Stomach (tissue), 9 donors: Measurements from ENCODE around the gene CERS6. TPM values are rescaled to one million over a fixed set of nuclear protein-coding genes. Genes with fewer than 3 reads are reported as not detected.

Experiments
- DNase-seq, 2 donors: peaks; one replicate each; pipeline versions ENCODE4 v3.0.0 to v3.0.0-alpha.2; 2013 to 2019
- H3K27ac ChIP-seq, 5 donors: fragments of 200-600 bp in 4 of 5; sonication (generic) in 4 of 5; one replicate each; pipeline ENCODE4 v1.5.1; 2013 to 2019; ENCODE audit warnings: mild to moderate bottlenecking in 1 of 5, moderate library complexity in 1 of 5
- H3K27me3 ChIP-seq, 3 donors: fragments of 200-600 bp; sonication (generic); one replicate each; pipeline ENCODE4 v1.5.1; 2017 to 2019; ENCODE audit warnings: mixed run types in 1 of 3
- H3K36me3 ChIP-seq, 4 donors: fragments of 200-600 bp; sonication (generic); 1 replicate in 3 of 4; 2 replicates in 1 of 4; pipeline ENCODE4 v1.5.1; 2016 to 2019
- H3K4me1 ChIP-seq, 4 donors: fragments of 200-600 bp; sonication (generic); one replicate each; pipeline ENCODE4 v1.5.1; 2016 to 2019
- H3K4me3 ChIP-seq, 4 donors: fragments of 200-600 bp; sonication (generic) in 3 of 4; one replicate each; pipeline ENCODE4 v1.5.1; 2016 to 2019; ENCODE audit warnings: mild to moderate bottlenecking in 1 of 4
- H3K9me3 ChIP-seq, 4 donors: fragments of 200-600 bp; sonication (generic); one replicate each; pipeline ENCODE4 v1.5.1; 2016 to 2019
- EP300 ChIP-seq: sonication (generic); formaldehyde crosslinking; IDR thresholded peaks from one replicate; pipeline ENCODE4 v1.6.1; 2017; ENCODE audit warnings: antibody characterized with exemption
- POLR2A ChIP-seq, 4 donors: fragments of 450-650 bp; IDR thresholded peaks; one replicate each; pipeline ENCODE4 v1.6.1; 2016; ENCODE audit warnings: antibody characterized with exemption in 4 of 4, control low read depth in 2 of 4, mild to moderate bottlenecking in 1 of 4, moderate library complexity in 1 of 4
- POLR2AphosphoS5 ChIP-seq, 3 donors: sonication (generic); formaldehyde crosslinking; IDR thresholded peaks; one replicate each; pipeline ENCODE4 v1.6.1; 2016; ENCODE audit warnings: antibody characterized with exemption in 3 of 3
- WGBS, 5 donors: extraction: QIAGEN DNeasy Blood & Tissue Kit in 3 of 5; methylation state at CpG; one replicate each; pipeline versions ENCODE4 v1.1.5 to v1.1.7; 2013 to 2018; 5-methylcytosine and 5-hydroxymethylcytosine counted together
- intact Hi-C: fragments of 100-400 bp; cut with DNase I; formaldehyde crosslinking; loops from one replicate; pipeline ENCODE4 v1.15.1; 2023; ENCODE audit warnings: low total_unique reads
- polyA plus RNA-seq, 3 donors: library from polyadenylated mRNA; stranded (reverse); fragments of 200-250 nt; gene quantifications; one replicate each; pipeline ENCODE4 v1.2.3, GENCODE V29; 2013
- total RNA-seq, 5 donors: library from RNA; depleted of rRNA; stranded (reverse); fragments of >200 nt; gene quantifications; one replicate each; pipeline versions ENCODE4 v1.1.0 to v1.2.3, GENCODE V29; 2014 to 2016
- TF ChIP-seq, protein P1 (sequence below), 7 experiments: fragments of 450-650 bp in 4 of 7; fragments of 200-600 bp in 3 of 7; sonication (generic) in 3 of 7; IDR thresholded peaks; one replicate each; pipeline ENCODE4 v1.5.1; 2016 to 2019; ENCODE audit warnings: antibody characterized with exemption in 7 of 7, control low read depth in 2 of 7, mild to moderate bottlenecking in 1 of 7
- donor health status: healthy with polysubstance abuse.
- donor health status: Bipolar disorder and iron deficiency.
- donor health status: healthy.

CERS6 gene
- total and polyA plus RNA-seq, 8 donors = 4.0 to 102 (median 53.2) TPM

DNA sequence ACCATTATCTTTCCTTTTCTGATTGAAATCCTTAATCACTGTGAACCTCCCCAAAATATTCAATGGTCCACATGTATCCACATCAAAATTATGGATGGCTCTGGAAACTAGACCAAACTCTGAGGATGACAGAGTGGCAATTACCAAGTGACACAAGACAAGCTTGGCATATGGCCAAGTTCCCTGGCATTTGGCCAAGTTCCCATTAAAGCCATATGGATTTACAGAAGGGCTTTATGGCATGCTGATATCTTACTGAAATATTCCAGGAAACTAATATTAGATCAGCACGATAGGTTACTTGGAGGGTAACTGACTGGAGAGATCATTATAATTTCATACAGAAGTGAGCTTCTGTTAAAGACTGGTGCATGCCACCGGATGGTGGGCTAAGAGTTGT lies 21.9 kb upstream of the CERS6 start:
- peak; percentile 52 to 59 for DNase-seq
- 45 to 61% (median 55%) methylated on average over 2 of the region's 2 CpGs for WGBS, 5 donors
- TF ChIP-seq, protein P1, sequence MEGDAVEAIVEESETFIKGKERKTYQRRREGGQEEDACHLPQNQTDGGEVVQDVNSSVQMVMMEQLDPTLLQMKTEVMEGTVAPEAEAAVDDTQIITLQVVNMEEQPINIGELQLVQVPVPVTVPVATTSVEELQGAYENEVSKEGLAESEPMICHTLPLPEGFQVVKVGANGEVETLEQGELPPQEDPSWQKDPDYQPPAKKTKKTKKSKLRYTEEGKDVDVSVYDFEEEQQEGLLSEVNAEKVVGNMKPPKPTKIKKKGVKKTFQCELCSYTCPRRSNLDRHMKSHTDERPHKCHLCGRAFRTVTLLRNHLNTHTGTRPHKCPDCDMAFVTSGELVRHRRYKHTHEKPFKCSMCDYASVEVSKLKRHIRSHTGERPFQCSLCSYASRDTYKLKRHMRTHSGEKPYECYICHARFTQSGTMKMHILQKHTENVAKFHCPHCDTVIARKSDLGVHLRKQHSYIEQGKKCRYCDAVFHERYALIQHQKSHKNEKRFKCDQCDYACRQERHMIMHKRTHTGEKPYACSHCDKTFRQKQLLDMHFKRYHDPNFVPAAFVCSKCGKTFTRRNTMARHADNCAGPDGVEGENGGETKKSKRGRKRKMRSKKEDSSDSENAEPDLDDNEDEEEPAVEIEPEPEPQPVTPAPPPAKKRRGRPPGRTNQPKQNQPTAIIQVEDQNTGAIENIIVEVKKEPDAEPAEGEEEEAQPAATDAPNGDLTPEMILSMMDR (IDR thresholded peaks at IDR 0.05) = no peak
- TF ChIP-seq EP300 (no peak), POLR2A (IDR thresholded peaks at IDR 0.05) (no peak), POLR2AphosphoS5 (IDR thresholded peaks at IDR 0.05) (no peak)

DNA sequence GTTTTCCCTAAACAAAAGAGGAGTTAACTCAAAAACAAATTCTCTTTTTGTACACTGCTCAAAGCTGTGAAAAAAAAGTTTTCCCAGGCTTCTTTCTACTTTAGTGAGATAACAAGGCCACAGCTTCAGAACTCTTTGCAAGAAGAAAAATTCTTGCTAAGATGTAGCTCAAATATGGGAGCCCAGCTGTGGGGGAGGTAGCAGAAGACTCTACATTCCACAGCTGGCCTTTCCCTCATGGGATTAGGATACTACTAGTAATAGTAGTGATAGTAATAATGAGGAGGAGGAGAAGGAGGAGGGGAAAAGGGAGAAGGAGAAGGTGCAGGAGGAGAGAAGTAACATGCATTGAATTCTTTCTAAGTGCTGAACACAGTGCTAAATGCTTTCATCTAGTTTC lies 19.2 kb upstream of the CERS6 start:
- Histone ChIP-seq H3K27me3 (no peaks in the 10 kb centered on the region), H3K36me3 (no peaks in the 10 kb centered on the region), H3K4me3 (no peak overlapping the region), H3K27ac (no peak overlapping the region), H3K4me1 (peaks cover 0 to 7% (median 5%) of the 10 kb centered on the region in 4 donors), H3K9me3 (no peaks in the 10 kb centered on the region)
- intact Hi-C loops = no loop called here
- no peak for TF ChIP-seq EP300
- no peak for DNase-seq

More for the DNA sequence above, 21.9 kb upstream of the CERS6 start:
- Histone ChIP-seq H3K9me3 (no peaks in the 10 kb centered on the region), H3K27ac (no peak overlapping the region), H3K4me3 (no peak overlapping the region), H3K4me1 (peaks cover 0 to under 1% (median 0%) of the 10 kb centered on the region in 4 donors), H3K36me3 (no peaks in the 10 kb centered on the region), H3K27me3 (no peaks in the 10 kb centered on the region)
- intact Hi-C loops = no loop called here

DNA sequence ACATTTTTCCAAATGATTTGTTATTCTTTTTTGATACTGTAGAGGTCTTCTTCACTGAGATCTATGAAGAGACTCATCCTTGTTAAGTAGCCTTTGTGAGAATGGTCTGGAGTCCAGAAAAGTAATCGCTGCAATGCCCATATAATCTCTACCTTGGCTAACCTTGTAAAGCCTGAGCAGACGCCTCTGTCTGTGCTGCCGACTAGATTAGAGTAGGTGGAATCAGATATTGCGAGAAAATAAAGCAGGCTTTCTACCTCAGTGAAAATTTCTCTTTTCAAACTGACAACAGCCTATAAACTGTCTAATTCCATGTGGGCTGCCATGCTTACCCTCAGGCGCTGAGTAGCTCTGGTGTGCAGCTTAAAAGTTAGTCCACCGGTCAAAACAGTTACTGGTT lies 17.5 kb upstream of the CERS6 start:
- DNase-seq = no peak
- TF ChIP-seq POLR2A (IDR thresholded peaks at IDR 0.05) (no peak), EP300 (no peak), POLR2AphosphoS5 (IDR thresholded peaks at IDR 0.05) (no peak)
- TF ChIP-seq, protein P1 (IDR thresholded peaks at IDR 0.05) = no peak
- no peaks in the 10 kb centered on the region for H3K9me3 ChIP-seq
- WGBS, 5 donors = 82 to 93% (median 86%) methylated on average over 6 of the region's 6 CpGs
- H3K27ac ChIP-seq = no peak overlapping the region
- no peak overlapping the region for H3K4me3 ChIP-seq
- H3K36me3 ChIP-seq = no peaks in the 10 kb centered on the region
- peaks cover 0 to 7% (median 5%) of the 10 kb centered on the region in 4 donors for H3K4me1 ChIP-seq
- H3K27me3 ChIP-seq = no peaks in the 10 kb centered on the region
- intact Hi-C loops = no loop called here

DNA sequence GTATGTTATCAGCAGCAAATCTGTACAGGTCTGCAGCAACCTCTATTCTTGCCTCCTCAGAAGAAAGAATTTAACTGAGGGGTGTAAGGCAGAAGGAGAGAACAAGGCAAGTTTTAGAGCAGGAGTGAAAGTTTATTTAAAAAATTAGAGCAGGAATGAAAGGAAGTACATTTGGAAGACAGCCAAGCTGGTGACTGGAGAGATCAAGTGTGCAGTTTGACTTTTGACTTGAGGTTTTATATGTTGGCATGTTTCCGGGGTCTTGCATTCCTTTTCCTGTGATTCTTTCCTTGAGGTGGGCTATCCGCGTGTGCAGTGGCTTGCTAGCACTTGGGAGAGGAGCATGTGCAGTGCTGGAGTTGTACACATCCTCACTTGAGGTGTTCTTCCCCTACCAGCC lies 16.5 kb upstream of the CERS6 start:
- Histone ChIP-seq H3K4me3 (no peak overlapping the region), H3K27me3 (no peaks in the 10 kb centered on the region), H3K27ac (no peak overlapping the region), H3K9me3 (peaks cover 0 to under 1% (median 0%) of the 10 kb centered on the region in 4 donors), H3K4me1 (peaks cover 0 to 7% (median 5%) of the 10 kb centered on the region in 4 donors), H3K36me3 (no peaks in the 10 kb centered on the region)
- intact Hi-C loops = no loop called here
- TF ChIP-seq POLR2AphosphoS5 (IDR thresholded peaks at IDR 0.05) (no peak), POLR2A (IDR thresholded peaks at IDR 0.05) (no peak), EP300 (no peak)
- TF ChIP-seq, protein P1 (IDR thresholded peaks at IDR 0.05) = no peak
- WGBS, 5 donors = 22 to 34% (median 28%) methylated on average over 3 of the region's 3 CpGs
- DNase-seq = peak in 1 of 2 donors; percentile 40

DNA sequence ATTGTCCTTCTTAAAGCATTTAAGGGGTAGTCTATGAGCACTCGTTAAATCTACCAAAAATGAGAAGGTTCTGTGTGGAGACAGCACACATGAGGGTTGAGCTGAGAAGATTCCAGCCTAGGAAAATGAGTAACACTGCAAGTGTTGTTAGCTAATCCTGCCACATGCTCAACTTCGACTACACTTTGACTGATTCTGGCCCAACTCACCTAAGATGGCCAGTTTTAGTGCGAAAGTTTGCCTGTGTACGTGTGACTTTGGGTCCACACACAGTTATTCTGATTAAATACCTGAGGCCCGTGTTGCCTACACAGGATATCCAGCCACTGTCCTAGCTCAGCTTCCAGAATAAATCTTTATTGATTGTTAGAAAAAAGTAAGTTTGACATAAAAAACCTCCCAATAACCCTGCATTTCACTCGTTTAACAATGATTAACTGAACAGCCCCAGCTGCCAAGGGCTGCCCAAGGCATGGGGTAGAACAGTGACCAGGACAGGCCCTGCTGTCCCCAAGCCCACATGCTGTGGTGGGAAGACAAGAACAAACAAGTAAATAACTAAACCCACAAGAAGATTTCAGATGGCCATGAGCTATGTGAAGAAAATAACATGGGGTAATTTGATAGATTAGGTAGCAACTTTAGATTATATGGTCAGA lies 14.7 kb upstream of the CERS6 start:
- Histone ChIP-seq H3K9me3 (peaks cover 0 to 5% (median 0%) of the 10 kb centered on the region in 4 donors), H3K27me3 (no peaks in the 10 kb centered on the region), H3K4me1 (peaks cover 0 to 7% (median 5%) of the 10 kb centered on the region in 4 donors), H3K27ac (no peak overlapping the region), H3K36me3 (no peaks in the 10 kb centered on the region), H3K4me3 (no peak overlapping the region)
- WGBS, 5 donors = 85 to 95% (median 89%) methylated on average over 6 of the region's 6 CpGs
- TF ChIP-seq, protein P1 (IDR thresholded peaks at IDR 0.05) = no peak
- TF ChIP-seq POLR2AphosphoS5 (IDR thresholded peaks at IDR 0.05) = no peak
- no peak for TF ChIP-seq POLR2A (IDR thresholded peaks at IDR 0.05)
- no peak for TF ChIP-seq EP300
- intact Hi-C loops = no loop called here
- DNase-seq = no peak
